HG03196 (cell line): ENCODE data around the gene SLC26A1.
"Not testable (repeated sequence)": the region's sequence is repeated elsewhere in the genome, so short reads cannot be mapped to it uniquely, and the experiment has no call there.

Source experiments
- ATAC-seq: cut with Tn5 transposase; IDR thresholded peaks from one replicate; pipeline ENCODE4 v1.9.1; 2021; ENCODE audit not compliant: unreplicated experiment

SLC26A1 gene

DNA sequence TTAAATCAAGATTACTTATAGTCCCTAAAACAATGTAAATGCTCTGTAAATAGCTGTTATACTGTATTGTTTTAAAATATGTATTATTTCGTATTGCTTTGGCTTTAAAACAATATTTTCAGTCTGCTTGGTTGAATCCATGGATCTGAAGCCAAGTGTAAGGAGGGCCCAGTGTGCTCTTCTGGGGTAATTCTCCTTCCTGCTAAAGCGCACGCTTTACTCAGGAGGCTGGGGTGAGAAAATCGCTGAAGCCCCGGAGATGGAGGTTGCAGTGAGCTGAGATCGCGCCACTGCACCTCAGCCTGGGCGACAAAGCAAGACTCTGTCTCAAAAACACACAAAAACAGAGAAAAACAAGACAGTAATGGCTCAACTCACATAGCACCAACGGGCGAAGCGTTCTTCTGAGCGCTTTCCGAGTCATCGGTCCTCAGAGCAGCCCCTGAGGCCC is 6.8 kb downstream of the SLC26A1 start:
- ATAC-seq, result no peak

DNA sequence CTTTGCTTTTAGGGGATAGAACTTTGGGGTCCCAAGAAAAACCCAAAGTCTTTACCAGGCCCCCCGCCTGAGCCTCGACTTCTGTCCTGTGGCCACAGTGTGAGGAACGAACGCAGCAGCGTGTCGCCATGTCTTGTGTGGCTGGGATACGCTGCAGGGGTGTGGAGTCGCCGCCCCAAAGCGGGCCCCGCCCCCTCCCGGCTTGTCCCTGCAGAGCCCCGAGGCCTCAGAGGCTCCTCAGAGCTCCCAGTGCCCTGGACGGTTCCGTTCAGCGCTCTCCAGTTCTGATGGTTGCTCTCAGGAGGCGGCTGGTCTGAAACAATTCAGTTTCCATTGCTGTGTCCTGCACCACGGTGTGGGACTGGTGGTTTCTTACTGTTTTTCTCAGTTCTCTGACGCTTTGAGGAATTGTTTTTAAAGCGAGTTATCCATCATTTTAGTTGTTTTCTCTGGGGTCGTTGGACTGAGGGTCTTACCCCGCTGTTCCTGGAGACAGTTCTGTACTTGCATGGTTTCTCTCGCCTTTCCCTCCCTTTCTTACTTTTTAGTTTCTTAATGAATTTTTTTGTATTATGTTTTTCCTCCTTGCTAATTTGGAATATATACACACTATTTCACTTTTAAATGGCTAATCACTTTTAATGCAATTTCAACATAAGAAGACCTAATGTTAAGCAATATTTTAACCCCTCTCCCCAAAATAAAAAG is 7.9 kb downstream of the SLC26A1 start:
- no peak for ATAC-seq

GRCh38 chr4:984336-985054 is 8.7 kb downstream of the SLC26A1 start:
- ATAC-seq, result no peak

DNA sequence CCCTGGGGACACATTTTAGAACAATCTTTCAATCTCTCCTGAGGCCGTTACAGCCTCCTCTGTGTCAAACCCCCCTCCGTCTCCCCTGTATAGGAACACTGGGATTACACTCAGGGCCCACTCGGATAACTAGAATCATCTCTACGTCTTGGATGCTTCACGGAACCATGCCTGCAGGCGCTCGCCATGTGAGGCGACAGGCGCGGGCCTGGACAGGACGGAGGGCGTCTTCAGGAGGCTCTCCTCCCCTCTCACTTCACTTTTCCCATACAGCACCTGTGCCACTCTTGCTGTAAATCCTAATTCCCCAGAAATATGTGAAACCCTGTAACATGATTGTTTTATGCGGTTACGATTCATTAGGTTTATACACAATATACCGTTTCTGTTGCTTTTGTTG is 10.4 kb downstream of the SLC26A1 start:
- no peak for ATAC-seq

DNA sequence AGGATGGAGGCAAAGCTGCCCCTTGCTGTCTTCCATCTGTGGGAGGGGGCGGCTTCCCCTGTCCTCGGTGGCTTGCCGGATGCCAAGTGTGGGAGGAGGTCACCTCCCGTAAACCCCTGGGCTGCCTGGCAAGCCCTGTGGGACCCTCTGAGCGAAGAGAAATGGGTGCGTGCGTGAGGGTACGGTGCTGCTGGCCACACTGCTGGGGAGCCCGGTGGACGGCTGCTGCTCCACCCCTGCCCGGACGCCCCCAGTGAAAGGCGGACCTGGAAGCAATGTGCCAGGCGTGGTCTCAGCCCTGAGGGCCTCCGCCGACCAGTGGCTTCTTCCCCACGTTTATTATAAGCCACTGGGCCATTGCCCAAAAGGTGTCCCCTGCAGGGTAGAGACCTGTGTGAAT is 10.9 kb downstream of the SLC26A1 start:
- ATAC-seq, result no peak

GRCh38 chr4:978957-979701 is 14.1 kb downstream of the SLC26A1 start:
- ATAC-seq, result no peak

DNA sequence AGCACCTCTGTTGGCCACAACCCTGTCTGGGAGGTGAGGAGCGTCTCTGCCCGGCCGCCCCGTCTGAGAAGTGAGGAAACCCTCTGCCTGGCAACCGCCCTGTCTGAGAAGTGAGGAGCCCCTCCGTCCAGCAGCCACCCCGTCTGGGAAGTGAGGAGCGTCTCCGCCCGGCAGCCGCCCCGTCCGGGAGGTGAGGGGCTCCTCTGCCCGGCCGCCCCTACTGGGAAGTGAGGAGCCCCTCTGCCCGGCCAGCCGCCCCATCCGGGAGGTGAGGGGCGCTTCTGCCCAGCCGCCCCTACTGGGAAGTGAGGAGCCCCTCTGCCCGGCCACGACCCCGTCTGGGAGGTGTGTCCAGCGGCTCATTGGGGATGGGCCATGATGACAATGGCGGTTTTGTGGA is 17.2 kb downstream of the SLC26A1 start:
- ATAC-seq, result not testable (repeated sequence)

DNA sequence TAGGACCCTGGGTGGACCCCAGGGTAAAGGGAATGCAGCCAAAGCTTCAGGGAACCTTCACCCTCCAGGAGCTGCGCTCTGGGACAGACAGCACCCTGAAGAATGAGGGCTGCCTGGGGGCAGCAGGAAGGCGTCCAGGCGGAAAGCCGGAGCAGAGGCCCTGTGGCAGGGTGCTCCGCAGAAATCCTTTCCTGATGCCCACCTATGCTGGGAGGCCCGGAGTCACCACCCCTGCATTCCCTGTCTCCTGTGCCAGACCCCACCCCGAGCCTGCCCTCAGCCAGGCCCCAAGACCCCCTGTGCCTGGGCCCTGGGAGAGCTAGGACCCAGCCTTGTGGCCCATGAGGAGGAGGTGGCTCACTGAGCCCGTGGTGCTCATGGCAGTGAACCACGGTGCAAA is 18.5 kb downstream of the SLC26A1 start:
- ATAC-seq, result no peak

DNA sequence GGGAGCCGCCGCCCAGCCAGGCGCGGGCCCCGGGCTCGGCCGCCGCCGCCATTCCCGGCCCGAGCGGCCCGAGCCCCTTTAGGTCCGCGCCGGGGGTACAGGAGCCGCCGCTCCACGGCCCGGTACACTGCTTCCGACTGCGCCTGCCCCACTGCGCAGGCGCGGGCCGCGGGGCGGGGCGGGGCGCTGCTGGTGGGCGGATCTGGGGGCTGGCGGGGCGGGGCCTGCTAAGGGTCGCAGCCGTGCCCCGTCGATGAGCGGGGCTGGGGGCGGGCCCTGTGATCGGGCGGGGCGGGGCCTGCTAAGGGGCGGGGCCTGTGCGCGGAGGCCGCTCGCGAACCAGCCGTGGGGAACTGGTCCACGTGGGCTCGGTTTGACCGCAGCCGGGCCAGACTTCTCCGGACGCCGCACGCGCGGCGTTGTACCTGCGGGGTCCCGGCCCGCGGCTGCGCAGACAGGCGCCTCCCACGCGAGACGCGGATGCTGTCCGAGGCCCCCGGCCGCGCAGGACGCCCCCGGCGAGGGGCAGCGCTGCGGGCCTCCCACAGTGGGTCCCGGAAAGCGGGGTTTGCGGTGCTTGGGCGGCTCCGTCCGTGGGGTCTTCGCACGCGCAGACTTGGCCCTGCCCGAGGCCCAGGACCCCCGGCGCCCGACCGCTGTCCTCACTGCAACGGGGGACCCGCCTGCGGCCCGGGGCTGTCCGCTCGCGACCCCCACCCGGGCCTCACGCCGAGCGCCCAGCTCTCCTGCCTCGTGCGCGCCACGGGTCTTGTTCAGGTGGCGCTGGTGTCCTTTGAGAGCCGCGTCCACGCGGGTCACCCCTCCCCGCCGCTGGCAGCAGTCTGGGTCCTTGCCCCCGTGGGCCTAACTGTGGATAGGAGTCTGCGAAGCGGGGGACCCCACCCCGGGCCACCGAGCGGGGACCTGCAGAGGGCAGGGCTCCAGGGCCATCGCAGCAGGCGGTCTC is 19.5 kb downstream of the SLC26A1 start, which contains the start of gene DGKQ:
DGKQ (minus strand) TSS at position 139 of the 967 bp plus-strand sequence; CDS start at position 52, 87 bp downstream.
- ATAC-seq, result peak; percentile 52

- ATAC-seq, result peak; percentile 31
Observed at GRCh38 chr4:972651-973424, 20.4 kb downstream of the SLC26A1 start.

DNA sequence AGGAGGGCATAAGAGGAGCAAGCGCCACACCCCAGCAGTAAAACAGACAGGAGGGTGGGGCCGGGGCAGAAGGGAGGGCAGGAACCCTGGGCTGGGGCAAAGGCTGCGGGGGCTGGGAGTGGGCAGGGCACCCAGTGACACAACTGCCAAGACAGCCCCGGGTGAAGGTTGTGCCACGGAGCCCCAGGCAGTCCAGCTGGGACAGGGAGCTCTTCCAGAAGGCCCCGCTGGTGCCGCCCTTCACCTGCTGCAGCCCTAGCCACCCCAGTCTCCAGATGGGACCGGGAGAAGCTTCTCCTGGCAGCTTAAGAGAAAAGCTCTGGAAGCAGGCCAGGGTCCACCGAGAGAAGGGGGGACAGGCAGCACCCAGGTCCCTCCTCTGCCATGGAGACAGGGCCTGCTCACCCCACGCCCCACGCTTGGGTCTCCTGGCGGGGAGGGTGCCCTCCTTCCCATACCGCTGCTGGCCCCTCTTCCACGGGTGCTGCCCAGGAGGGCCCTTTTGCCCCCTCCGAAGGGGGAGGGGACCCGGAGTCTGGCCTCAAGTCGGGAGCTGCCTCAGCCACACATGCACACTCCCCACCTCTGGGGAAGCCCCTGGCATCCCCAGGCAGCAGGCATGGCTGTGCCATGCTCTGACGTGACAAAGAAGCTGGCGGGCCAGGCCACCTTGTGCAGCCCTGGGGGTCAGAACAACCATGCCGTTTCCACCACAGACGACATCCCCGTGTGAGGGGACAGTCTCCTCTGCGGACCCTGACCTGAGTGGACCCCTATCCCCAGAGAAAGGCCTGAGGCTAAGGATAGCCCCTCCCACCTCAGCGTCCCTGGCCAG is 21.3 kb downstream of the SLC26A1 start:
- ATAC-seq, result no peak

DNA sequence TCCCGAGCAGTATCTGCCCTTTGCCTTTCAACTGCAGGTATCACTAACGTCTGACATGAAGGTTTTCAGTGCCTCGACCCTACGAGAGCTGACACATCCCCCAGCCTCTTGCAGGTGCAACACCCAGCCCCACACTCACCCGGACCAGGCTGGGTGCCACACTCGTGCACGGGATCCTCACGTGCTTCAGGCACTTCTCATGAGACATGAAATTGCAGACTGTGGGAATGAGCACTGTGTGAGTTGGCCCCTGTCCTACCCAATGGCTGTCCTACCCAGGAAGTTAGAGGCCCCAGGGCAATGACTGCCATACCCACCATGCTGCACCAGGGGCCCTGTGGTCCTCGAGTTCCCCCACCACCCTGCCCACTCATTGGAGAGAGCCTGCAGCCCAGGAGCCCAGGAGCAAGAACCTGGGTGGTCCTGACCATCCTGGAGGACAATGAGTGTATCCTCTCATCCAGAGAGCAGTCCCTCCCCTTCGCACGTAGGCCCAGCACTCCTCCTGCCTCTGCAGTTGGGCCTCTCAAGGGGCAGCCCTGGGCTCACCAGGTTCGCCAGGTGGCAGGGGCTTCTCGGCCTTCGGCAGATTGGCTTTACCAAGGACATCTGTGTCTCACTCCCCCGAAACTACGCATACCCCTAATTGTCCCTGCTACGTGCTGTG is 22.2 kb downstream of the SLC26A1 start:
- ATAC-seq, result no peak

- ATAC-seq, result no peak
Observed at GRCh38 chr4:970046-970745, 23.0 kb downstream of the SLC26A1 start.

- ATAC-seq, result no peak
Observed at GRCh38 chr4:968621-969394, 24.4 kb downstream of the SLC26A1 start.

- ATAC-seq, result no peak
Observed at GRCh38 chr4:968221-968620, 25.0 kb downstream of the SLC26A1 start.

- no peak for ATAC-seq
Observed at GRCh38 chr4:967113-968104, 25.8 kb downstream of the SLC26A1 start.
